H9 (cell line): Measurements from ENCODE around the gene FKBP8. TPM values are rescaled to one million over a fixed set of nuclear protein-coding genes. Genes with fewer than 3 reads are reported as not detected.

Experiments
- DNase-seq: peaks from one replicate; pipeline ENCODE4 v3.0.0-alpha.2; 2017
- H2AFZ ChIP-seq: one replicate; pipeline ENCODE4 v1.6.1; 2013; ENCODE audit warnings: mild to moderate bottlenecking, low read length, control low read depth, moderate library complexity
- H2AK5ac ChIP-seq: 2 replicates; pipeline ENCODE4 v1.6.1; 2013; ENCODE audit warnings: low read length, control low read depth, mixed read lengths; ENCODE audit not compliant: insufficient read length
- H2BK120ac ChIP-seq: one replicate; pipeline ENCODE4 v1.6.1; 2013; ENCODE audit warnings: low read depth, mild to moderate bottlenecking, low read length, control low read depth, inconsistent platforms; ENCODE audit not compliant: poor library complexity, severe bottlenecking
- H2BK12ac ChIP-seq: 2 replicates; pipeline ENCODE4 v1.6.1; 2013; ENCODE audit warnings: low read length, control low read depth, mixed read lengths, low read depth; ENCODE audit not compliant: insufficient read length
- H2BK15ac ChIP-seq: 2 replicates; pipeline ENCODE4 v1.6.1; 2013; ENCODE audit warnings: low read depth, low read length, control low read depth
- H2BK20ac ChIP-seq: one replicate; pipeline ENCODE4 v1.6.1; 2013; ENCODE audit warnings: low read depth, mild to moderate bottlenecking, low read length, control low read depth, inconsistent platforms; ENCODE audit not compliant: poor library complexity, severe bottlenecking
- H2BK5ac ChIP-seq: 2 replicates; pipeline ENCODE4 v1.6.1; 2013; ENCODE audit warnings: low read length, control low read depth, mixed read lengths; ENCODE audit not compliant: insufficient read length
- H3K14ac ChIP-seq: 2 replicates; pipeline ENCODE4 v1.6.1; 2013; ENCODE audit warnings: low read length, control low read depth; ENCODE audit not compliant: insufficient read depth
- H3K18ac ChIP-seq: 2 replicates; pipeline ENCODE4 v1.6.1; 2013; ENCODE audit warnings: low read depth, mild to moderate bottlenecking, mixed read lengths, low read length, control low read depth; ENCODE audit not compliant: insufficient read length
- H3K23ac ChIP-seq: 2 replicates; pipeline ENCODE4 v1.6.1; 2013; ENCODE audit warnings: low read length, control low read depth, mixed read lengths, low read depth; ENCODE audit not compliant: insufficient read length
- H3K23me2 ChIP-seq: 2 replicates; pipeline ENCODE4 v1.6.1; 2013; ENCODE audit warnings: low read depth, mild to moderate bottlenecking, mixed read lengths, low read length, control low read depth; ENCODE audit not compliant: insufficient read length, poor library complexity, severe bottlenecking
- H3K27ac ChIP-seq: 2 replicates; pipeline ENCODE4 v1.5.1; 2013; ENCODE audit warnings: low read length, control low read depth, mixed read lengths, low read depth; ENCODE audit not compliant: insufficient read length
- H3K27me3 ChIP-seq: 2 replicates; pipeline ENCODE4 v1.6.1; 2013; ENCODE audit warnings: low read length, control low read depth, inconsistent platforms; ENCODE audit not compliant: insufficient read depth
- H3K4ac ChIP-seq: 2 replicates; pipeline ENCODE4 v1.6.1; 2013; ENCODE audit warnings: low read depth, mild to moderate bottlenecking, control low read depth, inconsistent platforms, low read length, moderate library complexity
- H3K4me1 ChIP-seq: 2 replicates; pipeline ENCODE4 v1.6.1; 2013; ENCODE audit warnings: low read length, control low read depth, inconsistent platforms; ENCODE audit not compliant: insufficient read depth
- H3K4me2 ChIP-seq: 2 replicates; pipeline ENCODE4 v1.6.1; 2013; ENCODE audit warnings: low read length, control low read depth, mixed read lengths; ENCODE audit not compliant: insufficient read length, insufficient read depth
- H3K56ac ChIP-seq: 2 replicates; pipeline ENCODE4 v1.6.1; 2013; ENCODE audit warnings: low read depth, mild to moderate bottlenecking, mixed read lengths, low read length, control low read depth; ENCODE audit not compliant: insufficient read length
- H3K79me1 ChIP-seq: 2 replicates; pipeline ENCODE4 v1.6.1; 2013; ENCODE audit warnings: low read depth, mild to moderate bottlenecking, moderate library complexity, low read length, control low read depth, inconsistent platforms; ENCODE audit not compliant: insufficient read depth, poor library complexity, severe bottlenecking
- H3K79me2 ChIP-seq: 2 replicates; pipeline ENCODE4 v1.6.1; 2013; ENCODE audit warnings: low read length, control low read depth, inconsistent platforms; ENCODE audit not compliant: insufficient read depth
- H3K9ac ChIP-seq: 2 replicates; pipeline ENCODE4 v1.6.1; 2013; ENCODE audit warnings: low read length, control low read depth, mixed read lengths; ENCODE audit not compliant: insufficient read length; ENCODE audit errors: extremely low read depth
- H3K9me3 ChIP-seq: one replicate; pipeline ENCODE4 v1.6.1; 2013; ENCODE audit warnings: low read depth, low read length, inconsistent platforms; ENCODE audit not compliant: control insufficient read depth
- H3T11ph ChIP-seq: one replicate; pipeline ENCODE4 v1.6.1; 2013; ENCODE audit warnings: mild to moderate bottlenecking, low read length, control low read depth, inconsistent platforms
- H4K20me1 ChIP-seq: one replicate; pipeline ENCODE4 v1.6.1; 2013; ENCODE audit not compliant: control insufficient read depth, insufficient read length, insufficient read depth
- H4K5ac ChIP-seq: 2 replicates; pipeline ENCODE4 v1.6.1; 2013; ENCODE audit warnings: low read depth, mild to moderate bottlenecking, mixed read lengths, low read length, control low read depth; ENCODE audit not compliant: insufficient read length
- H4K8ac ChIP-seq: replicated peaks from 2 replicates; pipeline ENCODE4 v1.6.1; 2013; ENCODE audit warnings: low read length, control low read depth, mixed read lengths, low read depth; ENCODE audit not compliant: insufficient read length
- H4K91ac ChIP-seq: 2 replicates; pipeline ENCODE4 v1.6.1; 2013; ENCODE audit warnings: low read depth, mild to moderate bottlenecking, moderate library complexity, mixed read lengths, low read length, control low read depth; ENCODE audit not compliant: insufficient read length
- H3K27ac Mint-ChIP-seq, 3 experiments: 2 replicates in 2 of 3; 3 replicates in 1 of 3; pipeline ENCODE4 v1.8.0; 2020 to 2021; ENCODE audit warnings: mixed read lengths in 3 of 3, mild to moderate bottlenecking in 1 of 3, moderate library complexity in 1 of 3
- H3K27me3 Mint-ChIP-seq: 2 replicates; pipeline ENCODE4 v1.8.0; 2021; ENCODE audit warnings: low read depth, mild to moderate bottlenecking, moderate library complexity, mixed read lengths
- H3K36me3 Mint-ChIP-seq, 3 experiments: 2 replicates in 2 of 3; 3 replicates in 1 of 3; pipeline ENCODE4 v1.8.0; 2020 to 2021; ENCODE audit warnings: low read depth in 3 of 3, mixed read lengths in 3 of 3; ENCODE audit not compliant: insufficient read depth in 1 of 3
- H3K4me1 Mint-ChIP-seq, 2 experiments: 2 replicates each; pipeline ENCODE4 v1.8.0; 2020; ENCODE audit warnings: mixed read lengths in 2 of 2
- H3K4me3 Mint-ChIP-seq, 2 experiments: 2 replicates in 1 of 2; 3 replicates in 1 of 2; pipeline ENCODE4 v1.8.0; 2020 to 2021; ENCODE audit warnings: mild to moderate bottlenecking in 2 of 2, mixed read lengths in 2 of 2, moderate library complexity in 1 of 2
- H3K9me3 Mint-ChIP-seq, 2 experiments: 2 replicates in 1 of 2; 3 replicates in 1 of 2; pipeline ENCODE4 v1.8.0; 2020; ENCODE audit warnings: mild to moderate bottlenecking in 2 of 2, mixed read lengths in 2 of 2, moderate library complexity in 1 of 2
- CTCF ChIP-seq: fragments of 200-600 bp; sonication (generic); conservative IDR thresholded peaks from 3 replicates; pipeline ENCODE4 v1.8.0; 2021; ENCODE audit warnings: antibody characterized with exemption, mild to moderate bottlenecking
- WGBS: extraction: QIAGEN DNeasy Blood & Tissue Kit; methylation state at CpG from one replicate; pipeline ENCODE4 v1.1.7; 2013; ENCODE audit warnings: missing lambda C conversion rate, low lambda C conversion rate, mixed read lengths; ENCODE audit not compliant: insufficient read length; ENCODE audit errors: extremely low coverage; 5-methylcytosine and 5-hydroxymethylcytosine counted together
- total RNA-seq: library from RNA; stranded (reverse); gene quantifications from 2 replicates; pipeline ENCODE4 v1.2.1, GENCODE V29; 2021

FKBP8 gene
- total RNA-seq, 1 experiment from 2014 or later: 308 TPM

- Histone ChIP-seq H3K27ac (no peak overlapping the region), H3K4me2 (no peak overlapping the region), H3K23ac (no peak overlapping the region), H3K4ac (no peak overlapping the region), H2BK120ac (no peak overlapping the region), H3K4me1 (no peaks in the 10 kb centered on the region), H2BK5ac (no peak overlapping the region), H3T11ph (no peak overlapping the region), H3K79me2 (peaks cover 2% of the 10 kb centered on the region; the same call in 1 of the 2 replicates), H3K79me1 (peaks cover 2% of the 10 kb centered on the region), H3K9me3 (no peaks in the 10 kb centered on the region), H3K9ac (no peak overlapping the region), H4K20me1 (peaks cover 3% of the 10 kb centered on the region), H4K8ac (no peak overlapping the region), H2BK12ac (no peak overlapping the region), H4K91ac (no peak overlapping the region), H2AFZ (no peak overlapping the region), H2BK15ac (no peak overlapping the region), H4K5ac (no peak overlapping the region), H3K18ac (no peak overlapping the region), H2AK5ac (no peak overlapping the region), H3K23me2 (no peaks in the 10 kb centered on the region), H3K27me3 (no peaks in the 10 kb centered on the region), H3K14ac (no peak overlapping the region), H2BK20ac (no peak overlapping the region), H3K56ac (no peak overlapping the region)
- Mint-ChIP-seq H3K36me3 (no peaks in the 10 kb centered on the region; a peak in 1 of 7 replicates), H3K27ac (0 out of 7 replicates have a peak overlapping the region, but pooled peaks of 1 of the 3 experiments have one; percentile 14), H3K9me3 (no peaks in the 10 kb centered on the region), H3K27me3 (no peaks in the 10 kb centered on the region), H3K4me1 (peaks cover 13 to 14% of the 10 kb centered on the region in 2 experiments), H3K4me3 (no peak overlapping the region)
- TF ChIP-seq CTCF: no peak
- DNase-seq: no peak
- no CpG with 5 or more reads among the region's 7 CpGs for WGBS
Observed at GRCh38 chr19:18508585-18508984, 34.8 kb downstream of the FKBP8 start.
